Ramos (cell line): ENCODE results near the gene SPX.

ENCODE experiments used
- in situ Hi-C: fragments of 300-500 bp; cut with MboI; formaldehyde crosslinking; loops from one replicate; pipeline ENCODE4 v1.14.3; 2022; ENCODE audit warnings: low sequenced_read_pairs; ENCODE audit not compliant: unreplicated experiment

The SPX gene

GRCh38 chr12:21573733-21574358, 47.8 kb downstream of the SPX start:
- in situ Hi-C loops = no loop called here

- in situ Hi-C loops = no loop called here
Observed at GRCh38 chr12:21576431-21576830, 50.3 kb downstream of the SPX start.

- in situ Hi-C loops = no loop called here
Observed at GRCh38 chr12:21577516-21577915, 51.4 kb downstream of the SPX start.

GRCh38 chr12:21580748-21581516, 54.8 kb downstream of the SPX start:
- in situ Hi-C loops = no loop called here
